OCI-LY3 (cell line): ENCODE data around the gene PANX2.

Source experiments
- EZH2phosphoT487 ChIP-seq: fragments of 200-600 bp; shearing (Covaris generic); IDR thresholded peaks from 2 replicates; pipeline ENCODE4 v1.6.1; 2018; ENCODE audit warnings: antibody characterized with exemption, mixed run types, low read depth
- TF ChIP-seq, protein P1 (sequence below): fragments of 200-600, 300-600 bp; sonication (generic); IDR thresholded peaks from 2 replicates; pipeline ENCODE4 v1.5.1; 2014; ENCODE audit warnings: antibody characterized with exemption, low read length, low read depth

DNA sequence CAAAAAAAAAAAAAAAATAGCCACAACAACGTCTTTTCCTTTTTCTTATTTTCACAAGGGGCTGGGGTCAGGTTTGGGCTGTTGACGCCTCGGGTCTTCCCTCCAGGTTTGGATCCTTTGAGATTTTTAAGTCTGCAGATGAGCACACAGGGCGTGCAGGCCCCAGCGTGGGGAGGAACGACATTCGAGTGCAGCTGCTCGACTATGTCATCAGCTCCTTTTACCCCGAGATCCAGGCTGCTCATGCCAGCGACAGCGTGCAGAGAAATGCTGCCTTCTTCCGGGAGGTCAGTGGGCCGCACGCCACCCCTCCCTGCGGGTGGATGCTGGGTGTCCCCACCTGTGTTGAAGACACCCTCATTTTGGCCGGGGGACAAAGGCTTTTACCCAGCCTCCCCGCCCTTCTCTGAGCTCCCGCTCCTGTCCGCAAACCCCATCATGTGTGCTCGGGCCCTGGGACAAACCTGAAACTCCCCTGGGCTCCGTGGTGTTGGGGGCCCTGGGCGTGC lies 38.0 kb downstream of the PANX2 start:
- TF ChIP-seq, protein P1, sequence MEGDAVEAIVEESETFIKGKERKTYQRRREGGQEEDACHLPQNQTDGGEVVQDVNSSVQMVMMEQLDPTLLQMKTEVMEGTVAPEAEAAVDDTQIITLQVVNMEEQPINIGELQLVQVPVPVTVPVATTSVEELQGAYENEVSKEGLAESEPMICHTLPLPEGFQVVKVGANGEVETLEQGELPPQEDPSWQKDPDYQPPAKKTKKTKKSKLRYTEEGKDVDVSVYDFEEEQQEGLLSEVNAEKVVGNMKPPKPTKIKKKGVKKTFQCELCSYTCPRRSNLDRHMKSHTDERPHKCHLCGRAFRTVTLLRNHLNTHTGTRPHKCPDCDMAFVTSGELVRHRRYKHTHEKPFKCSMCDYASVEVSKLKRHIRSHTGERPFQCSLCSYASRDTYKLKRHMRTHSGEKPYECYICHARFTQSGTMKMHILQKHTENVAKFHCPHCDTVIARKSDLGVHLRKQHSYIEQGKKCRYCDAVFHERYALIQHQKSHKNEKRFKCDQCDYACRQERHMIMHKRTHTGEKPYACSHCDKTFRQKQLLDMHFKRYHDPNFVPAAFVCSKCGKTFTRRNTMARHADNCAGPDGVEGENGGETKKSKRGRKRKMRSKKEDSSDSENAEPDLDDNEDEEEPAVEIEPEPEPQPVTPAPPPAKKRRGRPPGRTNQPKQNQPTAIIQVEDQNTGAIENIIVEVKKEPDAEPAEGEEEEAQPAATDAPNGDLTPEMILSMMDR, result no peak
- no peak for TF ChIP-seq EZH2phosphoT487
